Kasumi-1 (cell line): ENCODE results near the gene SCARB1.

ENCODE experiments used
- DNase-seq, 2 experiments: peaks; one replicate each; lab custom pipeline; 2025; lab: John Stamatoyannopoulos, UW

Gene SCARB1

GRCh38 chr12:124821252-124822200 lies 42.1 kb downstream of the SCARB1 start:
- DNase-seq, result no peak

GRCh38 chr12:124820199-124820598 lies 43.5 kb downstream of the SCARB1 start:
- DNase-seq, result no peak

- DNase-seq, result no peak
These were observed 44.1 kb downstream of the SCARB1 start for GRCh38 chr12:124819525-124819924.

GRCh38 chr12:124819080-124819479 lies 44.6 kb downstream of the SCARB1 start:
- DNase-seq, result no peak

GRCh38 chr12:124817076-124818000 lies 46.3 kb downstream of the SCARB1 start:
- no peak for DNase-seq

GRCh38 chr12:124816295-124816854 lies 47.3 kb downstream of the SCARB1 start:
- DNase-seq, result no peak

- DNase-seq, result no peak
These were observed 48.7 kb downstream of the SCARB1 start for GRCh38 chr12:124814741-124815613.

GRCh38 chr12:124813782-124814181 lies 49.9 kb downstream of the SCARB1 start:
- DNase-seq, result no peak

GRCh38 chr12:124812979-124813378 lies 50.7 kb downstream of the SCARB1 start:
- DNase-seq, result no peak

- DNase-seq, result no peak
These were observed 51.3 kb downstream of the SCARB1 start for GRCh38 chr12:124812356-124812755.

- DNase-seq, result no peak
These were observed 52.0 kb downstream of the SCARB1 start for GRCh38 chr12:124811633-124812032.

GRCh38 chr12:124809878-124810277 lies 53.8 kb downstream of the SCARB1 start:
- DNase-seq, result no peak

GRCh38 chr12:124809391-124809790 lies 54.3 kb downstream of the SCARB1 start:
- DNase-seq, result no peak

GRCh38 chr12:124808272-124808671 lies 55.4 kb downstream of the SCARB1 start:
- DNase-seq, result no peak

GRCh38 chr12:124805876-124806668 lies 57.6 kb downstream of the SCARB1 start:
- no peak for DNase-seq

- no peak for DNase-seq
These were observed 58.6 kb downstream of the SCARB1 start for GRCh38 chr12:124805050-124805449.

GRCh38 chr12:124804011-124804621 lies 59.5 kb downstream of the SCARB1 start:
- no peak for DNase-seq

- no peak for DNase-seq
These were observed 61.3 kb downstream of the SCARB1 start for GRCh38 chr12:124802361-124802760.

- DNase-seq, result no peak
These were observed 63.2 kb downstream of the SCARB1 start for GRCh38 chr12:124800506-124800905.

GRCh38 chr12:124797321-124797720 lies 66.3 kb downstream of the SCARB1 start:
- DNase-seq, result no peak
